MM.1S (cell line): ENCODE results near the gene PIP4K2A.

Experiments
- EZH2phosphoT487 ChIP-seq: fragments of 300-600 bp; sonication (generic); IDR thresholded peaks from 2 replicates; pipeline ENCODE4 v1.6.1; 2018; ENCODE audit warnings: antibody characterized with exemption, low read length
- TF ChIP-seq, protein P1 (sequence below): fragments of 300-600 bp; sonication (generic); IDR thresholded peaks from 2 replicates; pipeline ENCODE4 v1.5.1; 2016; ENCODE audit warnings: antibody characterized with exemption, low read length, mixed read lengths

- TF ChIP-seq, protein P1, sequence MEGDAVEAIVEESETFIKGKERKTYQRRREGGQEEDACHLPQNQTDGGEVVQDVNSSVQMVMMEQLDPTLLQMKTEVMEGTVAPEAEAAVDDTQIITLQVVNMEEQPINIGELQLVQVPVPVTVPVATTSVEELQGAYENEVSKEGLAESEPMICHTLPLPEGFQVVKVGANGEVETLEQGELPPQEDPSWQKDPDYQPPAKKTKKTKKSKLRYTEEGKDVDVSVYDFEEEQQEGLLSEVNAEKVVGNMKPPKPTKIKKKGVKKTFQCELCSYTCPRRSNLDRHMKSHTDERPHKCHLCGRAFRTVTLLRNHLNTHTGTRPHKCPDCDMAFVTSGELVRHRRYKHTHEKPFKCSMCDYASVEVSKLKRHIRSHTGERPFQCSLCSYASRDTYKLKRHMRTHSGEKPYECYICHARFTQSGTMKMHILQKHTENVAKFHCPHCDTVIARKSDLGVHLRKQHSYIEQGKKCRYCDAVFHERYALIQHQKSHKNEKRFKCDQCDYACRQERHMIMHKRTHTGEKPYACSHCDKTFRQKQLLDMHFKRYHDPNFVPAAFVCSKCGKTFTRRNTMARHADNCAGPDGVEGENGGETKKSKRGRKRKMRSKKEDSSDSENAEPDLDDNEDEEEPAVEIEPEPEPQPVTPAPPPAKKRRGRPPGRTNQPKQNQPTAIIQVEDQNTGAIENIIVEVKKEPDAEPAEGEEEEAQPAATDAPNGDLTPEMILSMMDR = no peak
- TF ChIP-seq EZH2phosphoT487 = no peak
Measured at GRCh38 chr10:22570733-22571430, 143.5 kb downstream of the PIP4K2A start.
